DMS53 treated with DMSO at 0.1 percent for 48 hours (cell line): ENCODE results near the gene RAB11FIP3.

Experiments used
- DNase-seq: peaks from one replicate; lab custom pipeline; 2025; ENCODE audit not compliant: unreplicated experiment; lab: John Stamatoyannopoulos, UW

Gene RAB11FIP3

DNA sequence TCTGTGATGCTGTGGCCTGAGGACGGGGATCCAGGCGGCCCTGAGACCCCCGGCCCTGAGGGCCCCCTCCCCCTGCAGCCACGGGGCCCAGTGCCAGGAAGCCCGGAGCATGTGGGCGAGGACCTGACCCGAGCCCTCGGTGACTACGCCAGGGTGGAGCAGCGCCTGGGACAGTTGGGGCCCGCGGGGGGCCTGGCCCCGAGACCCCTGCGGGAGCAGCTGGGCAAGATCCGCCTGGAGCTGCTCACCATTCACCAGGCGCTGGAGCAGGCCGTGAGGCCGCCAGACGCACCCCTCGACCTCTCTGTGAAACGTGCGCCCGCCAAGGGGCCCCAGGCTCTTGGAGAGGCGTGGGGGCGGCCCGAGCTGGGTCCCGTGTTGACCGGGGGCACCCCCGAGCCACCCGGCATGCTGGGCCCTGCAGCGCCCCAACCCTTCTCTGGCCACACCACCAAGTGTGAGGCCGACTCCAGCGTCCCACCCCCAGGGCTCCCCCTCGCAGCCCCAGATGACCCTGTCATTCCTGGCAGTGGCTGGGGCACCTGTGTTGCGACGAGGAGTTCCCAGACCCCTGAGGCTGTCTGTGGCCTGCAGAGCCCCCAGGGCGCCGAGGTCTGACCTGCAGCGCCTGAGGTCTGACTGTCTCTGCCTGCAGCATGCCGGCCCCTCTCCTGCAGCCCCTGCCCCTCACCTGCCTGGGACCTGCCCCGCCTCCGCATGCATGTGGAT lies 139.4 kb downstream of the RAB11FIP3 start:
- DNase-seq = no peak

DNA sequence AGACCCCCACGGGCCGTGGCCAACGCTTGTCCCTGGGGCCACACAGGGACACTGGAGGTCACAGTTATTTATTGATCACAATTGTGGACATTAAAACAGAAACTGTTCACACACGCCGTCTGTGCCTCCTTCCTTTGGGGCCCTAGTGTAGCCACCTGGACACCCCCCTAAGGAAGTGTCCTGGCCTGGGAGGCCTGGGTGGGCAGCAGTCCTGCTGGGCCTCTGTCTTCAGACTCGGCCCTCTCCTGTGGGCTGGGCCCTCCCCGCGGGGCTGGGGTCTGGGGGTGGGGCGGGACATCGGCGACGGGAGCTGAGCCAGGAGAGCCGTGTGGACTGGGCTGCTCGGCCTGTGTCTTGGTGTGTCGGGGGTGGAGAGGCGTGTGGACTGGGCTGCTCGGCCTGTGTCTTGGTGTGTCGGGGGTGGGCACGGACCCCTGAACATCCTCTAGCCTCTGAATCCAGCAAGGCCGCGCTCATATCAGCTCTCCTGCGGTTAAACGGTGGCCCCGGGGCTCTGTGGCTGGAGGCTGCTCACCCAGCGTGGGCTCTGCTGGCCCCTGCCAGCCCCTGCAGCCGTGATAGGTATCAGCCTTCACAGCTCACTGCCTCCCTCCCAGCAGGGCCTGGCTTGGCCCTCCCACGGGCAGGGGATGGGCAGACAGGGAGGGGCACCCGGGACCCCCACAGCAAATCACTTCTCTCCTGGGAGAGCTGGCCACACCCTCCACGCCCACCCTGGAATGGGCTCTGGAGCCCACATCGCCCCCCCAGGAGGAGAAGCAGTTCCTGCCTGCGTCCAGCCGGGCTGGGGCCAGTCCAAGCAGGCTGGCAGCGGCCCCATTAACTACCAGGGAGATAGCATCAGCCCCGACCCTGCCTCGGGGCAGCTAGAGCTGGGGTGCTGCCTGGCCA lies 140.2 kb downstream of the RAB11FIP3 start:
- no peak for DNase-seq

DNA sequence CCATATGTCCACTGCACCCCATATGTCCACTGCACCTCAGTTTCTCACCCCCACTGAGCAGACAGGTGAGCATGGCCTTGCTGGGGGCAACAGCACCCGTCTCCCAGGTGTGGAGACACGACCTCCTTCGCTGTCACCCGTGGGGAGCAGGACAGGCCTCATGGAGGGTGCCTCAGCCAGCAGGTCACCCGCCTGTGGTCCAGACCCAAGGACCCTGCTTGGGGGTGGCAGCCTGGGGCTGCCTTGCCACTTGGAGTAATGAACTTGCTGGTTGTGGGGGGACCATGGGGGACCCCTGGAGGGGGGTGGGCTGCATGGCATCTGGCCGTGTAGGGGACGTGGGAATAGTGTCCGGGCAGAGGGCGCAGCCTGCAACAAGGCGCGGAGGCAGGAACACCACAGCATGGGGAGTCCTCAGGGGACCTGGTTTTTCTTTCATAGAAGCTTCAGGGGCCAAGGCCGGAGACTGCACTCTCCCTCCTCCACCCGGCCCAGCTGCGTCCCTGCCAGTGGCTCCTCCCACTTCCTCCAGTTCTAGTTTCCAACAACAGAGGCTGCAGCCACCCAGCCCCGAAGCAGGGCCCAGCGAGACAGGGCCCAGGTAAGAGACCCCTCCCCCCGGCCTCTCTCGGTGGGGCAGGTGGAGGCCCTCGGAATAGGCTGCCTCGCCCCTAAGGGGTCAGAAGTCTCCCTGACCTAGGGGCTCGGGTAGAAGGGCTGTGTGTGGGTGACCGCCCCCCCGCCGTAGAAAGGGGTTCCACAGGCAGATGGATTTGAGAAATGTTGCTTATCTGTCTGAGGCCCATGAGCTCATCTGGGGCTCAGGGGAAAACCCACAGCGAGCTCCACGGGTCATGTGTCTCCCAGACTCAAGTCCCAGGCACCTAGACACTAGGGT lies 141.3 kb downstream of the RAB11FIP3 start, which contains the start of gene NHLRC4:
NHLRC4 (plus strand) TSS at position 531 of the 898 bp plus-strand sequence. CDS start 1,043 bp downstream, outside the sequence.
- DNase-seq = peak; percentile 41

DNA sequence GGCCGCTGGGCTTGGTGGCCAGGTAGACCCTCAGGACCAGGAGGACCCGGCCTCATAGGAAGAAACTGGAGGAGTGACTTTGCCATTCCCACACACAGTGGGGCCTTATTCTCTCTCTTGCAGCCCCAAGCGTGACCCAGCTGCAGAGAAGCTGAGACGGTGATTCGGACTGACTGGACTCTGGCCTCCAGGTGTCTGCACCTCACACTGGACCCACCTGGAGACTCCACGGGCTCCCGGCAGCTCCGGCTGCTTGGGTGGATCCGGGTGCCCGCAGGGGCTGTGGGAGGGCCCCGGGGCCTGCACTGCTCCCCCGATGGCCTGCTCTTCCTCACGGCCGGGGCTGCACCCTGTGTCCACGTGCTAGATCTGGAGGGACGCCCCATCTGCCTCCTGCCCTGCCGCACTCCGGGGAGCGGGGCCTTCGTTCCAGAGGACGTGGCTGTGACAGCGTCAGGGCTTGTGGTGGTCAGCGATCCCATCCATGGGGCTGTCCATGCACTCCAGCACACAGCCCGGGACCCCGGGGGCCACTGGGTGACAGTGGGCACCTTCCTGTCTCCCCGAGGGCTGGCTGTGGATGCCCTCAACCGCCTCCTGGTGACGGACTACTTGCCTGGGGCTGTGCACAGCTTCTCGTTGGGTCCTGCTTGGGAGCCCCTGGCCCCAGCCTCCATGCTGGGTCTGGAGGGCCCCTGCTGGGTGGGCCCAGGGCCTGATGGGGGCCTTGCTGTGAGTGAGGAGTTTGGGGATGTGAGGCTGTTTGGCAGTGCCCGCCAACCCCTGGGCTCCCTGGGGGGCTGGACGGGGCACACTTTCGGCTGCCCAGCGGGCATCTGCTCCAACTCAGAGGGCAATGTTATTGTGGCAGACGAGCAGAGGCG lies 142.2 kb downstream of the RAB11FIP3 start:
- no peak for DNase-seq

DNA sequence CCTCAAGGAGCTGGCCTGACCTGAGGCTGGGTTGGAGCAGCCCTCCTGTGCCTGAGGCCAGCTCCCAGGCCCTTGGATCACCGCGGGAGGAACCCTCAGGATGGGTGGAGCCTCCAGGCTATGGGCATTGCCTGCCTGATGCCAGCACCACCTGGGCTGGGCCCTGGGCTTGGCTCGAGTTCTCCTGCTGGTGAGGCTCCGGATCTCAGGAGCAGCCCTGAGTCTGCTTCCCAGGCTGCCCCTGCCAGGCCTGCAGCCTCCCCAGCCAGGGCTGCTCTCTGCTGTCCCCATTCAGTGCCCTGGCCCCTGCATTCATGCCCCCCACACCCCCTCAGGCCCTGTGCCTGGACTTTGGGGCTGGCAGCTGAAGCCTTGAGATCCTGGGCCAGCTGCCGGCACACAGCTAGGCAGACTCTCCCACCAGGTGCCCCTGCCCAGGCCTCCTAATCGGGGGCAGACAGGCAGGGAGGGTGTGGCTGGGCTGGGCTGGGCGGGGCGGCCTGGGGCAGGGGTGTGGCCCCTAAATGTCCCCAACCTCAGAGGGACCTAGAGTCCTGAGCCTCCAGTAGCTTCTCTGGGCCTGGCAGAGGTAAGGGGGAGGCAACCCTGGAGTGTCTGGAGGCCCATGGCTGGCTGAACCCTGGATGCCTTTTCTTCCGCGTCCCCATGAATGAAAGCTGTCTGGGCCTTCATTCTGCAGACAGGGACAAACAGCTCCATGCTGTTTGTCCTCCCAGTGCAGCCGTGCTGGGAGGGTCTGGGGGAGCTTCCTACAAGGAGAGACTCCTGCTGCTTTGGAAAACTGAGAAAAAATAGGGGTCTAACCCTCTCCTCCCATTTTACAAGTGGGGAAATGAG lies 143.2 kb downstream of the RAB11FIP3 start:
- no peak for DNase-seq

DNA sequence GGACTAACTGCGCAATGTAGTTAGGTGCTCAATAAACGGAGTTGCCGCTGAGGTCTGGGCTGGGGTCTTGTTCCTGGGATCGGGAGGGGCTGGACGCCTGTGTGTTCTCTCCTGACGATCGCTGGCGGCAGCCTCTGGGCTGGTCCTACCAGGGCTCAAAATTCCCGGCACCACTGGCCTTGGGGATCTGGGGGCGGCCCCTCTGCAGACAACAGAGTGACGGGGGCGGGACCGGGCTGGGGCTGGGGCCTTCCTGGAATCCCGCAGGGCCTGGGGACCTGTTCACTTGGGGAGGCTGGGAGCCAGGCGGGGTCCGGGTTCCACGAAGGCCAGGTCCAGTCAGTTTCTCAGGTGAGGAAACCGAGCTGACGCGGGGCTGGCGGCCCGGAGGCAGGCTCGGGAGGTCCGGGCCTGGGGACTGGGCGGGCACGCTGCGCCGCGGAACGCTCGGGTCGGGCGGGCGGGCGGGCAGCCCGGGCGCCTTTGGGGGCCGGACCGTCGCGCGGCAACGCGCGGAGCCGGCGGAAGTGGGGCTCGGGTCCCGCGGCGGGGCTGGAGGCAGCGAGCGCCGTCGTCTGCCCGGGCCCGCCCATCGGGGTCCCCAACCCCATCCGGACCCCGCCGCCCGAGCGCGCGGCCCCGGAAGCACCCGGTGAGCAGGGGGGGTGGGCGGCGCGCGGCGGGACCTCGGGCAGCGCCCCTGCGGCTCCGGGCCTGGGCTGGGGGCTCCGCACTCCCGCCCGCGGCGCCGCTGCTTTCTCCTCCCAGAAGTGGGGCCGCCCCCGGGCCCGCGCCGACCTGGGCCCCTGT lies 144.2 kb downstream of the RAB11FIP3 start, which contains the start of gene PIGQ:
PIGQ (plus strand) TSS at position 524 of the 810 bp plus-strand sequence. CDS start 4,107 bp downstream, outside the sequence.
- DNase-seq = no peak
